SK-N-SH (cell line): Measurements from ENCODE around the gene ZNF385C. TPM values are rescaled to one million over a fixed set of nuclear protein-coding genes. Genes with fewer than 3 reads are reported as not detected.

ENCODE experiments used
- CTCF ChIA-PET: fragments of 300-600, 350-600 bp; formaldehyde crosslinking; extraction: SDS; loops from one replicate; lab custom pipeline; 2021; lab: Yijun Ruan, JAX
- POLR2A ChIA-PET: fragments of 350-600 bp; sonication (Branson Sonifier 250); formaldehyde crosslinking; extraction: SDS; loops from one replicate; lab custom pipeline; 2020; ENCODE audit warnings: antibody characterized with exemption, inconsistent platforms; lab: Yijun Ruan, JAX
- DNase-seq: peaks from one replicate; pipeline ENCODE4 v3.0.0; 2012
- H2AFZ ChIP-seq: fragments of 200-600 bp; sonication (generic); 2 replicates; pipeline ENCODE4 v1.8.1; 2016; ENCODE audit warnings: antibody characterized with exemption, mild to moderate bottlenecking, low read depth
- H3F3A ChIP-seq: fragments of 200-600 bp; sonication (generic); replicated peaks from 2 replicates; pipeline ENCODE3; 2016; ENCODE audit warnings: antibody characterized with exemption, mild to moderate bottlenecking; ENCODE audit not compliant: insufficient read depth
- H3K27ac ChIP-seq, 2 experiments: fragments of 200-500 bp in 1 of 2; fragments of 200-600 bp in 1 of 2; sonication (Bioruptor generic) in 1 of 2; sonication (generic), shearing (Covaris generic) in 1 of 2; 2 replicates each; pipeline versions ENCODE4 v1.5.1 to v1.6.1; 2014 to 2016; ENCODE audit warnings: low read depth in 2 of 2, inconsistent platforms in 1 of 2, low read length in 1 of 2, mild to moderate bottlenecking in 1 of 2, mixed read lengths in 1 of 2
- H3K27me3 ChIP-seq: fragments of 200-600 bp; sonication (generic), shearing (Covaris generic); 2 replicates; pipeline ENCODE4 v1.6.1; 2016; ENCODE audit warnings: mixed run types; ENCODE audit not compliant: insufficient read depth
- H3K36me3 ChIP-seq, 2 experiments: fragments of 200-500 bp in 1 of 2; fragments of 200-600 bp in 1 of 2; sonication (Bioruptor generic) in 1 of 2; sonication (generic) in 1 of 2; replicated peaks in 1 of 2; 2 replicates each; pipeline versions ENCODE3 to v1.5.1; 2014 to 2016; ENCODE audit warnings: low read length in 1 of 2, mild to moderate bottlenecking in 1 of 2; ENCODE audit not compliant: insufficient read depth in 2 of 2, control insufficient read depth in 1 of 2
- H3K4me1 ChIP-seq, 2 experiments: fragments of 200-500 bp in 1 of 2; fragments of 200-600 bp in 1 of 2; sonication (Bioruptor generic) in 1 of 2; sonication (generic), shearing (Covaris generic) in 1 of 2; 2 replicates each; pipeline versions ENCODE4 v1.5.1 to v1.6.1; 2014 to 2016; ENCODE audit warnings: low read depth in 1 of 2, low read length in 1 of 2, mixed run types in 1 of 2; ENCODE audit not compliant: insufficient read depth in 2 of 2, control insufficient read depth in 1 of 2
- H3K4me2 ChIP-seq: fragments of 200-600 bp; sonication (generic), shearing (Covaris generic); 2 replicates; pipeline ENCODE4 v1.6.1; 2017; ENCODE audit warnings: mixed run types
- H3K4me3 ChIP-seq, 2 experiments: fragments of 200-500 bp in 1 of 2; fragments of 200-600 bp in 1 of 2; sonication (Bioruptor generic) in 1 of 2; sonication (generic), shearing (Covaris generic) in 1 of 2; 2 replicates each; pipeline versions ENCODE4 v1.5.1 to v1.8.1; 2014 to 2016; ENCODE audit warnings: low read depth in 2 of 2, inconsistent platforms in 1 of 2, low read length in 1 of 2, mild to moderate bottlenecking in 1 of 2, mixed read lengths in 1 of 2, moderate library complexity in 1 of 2
- H3K79me2 ChIP-seq: fragments of 200-600 bp; sonication (generic); 2 replicates; pipeline ENCODE4 v1.8.1; 2017; ENCODE audit warnings: mild to moderate bottlenecking; ENCODE audit not compliant: insufficient read depth
- H3K9ac ChIP-seq: fragments of 200-600 bp; sonication (generic); 2 replicates; pipeline ENCODE4 v1.6.1; 2017; ENCODE audit warnings: mixed run types
- H3K9me2 ChIP-seq: fragments of 200-600 bp; sonication (generic); 2 replicates; pipeline ENCODE4 v1.6.1; 2017; ENCODE audit warnings: mixed run types
- H3K9me3 ChIP-seq: fragments of 200-600 bp; sonication (generic); 2 replicates; pipeline ENCODE4 v1.6.1; 2017; ENCODE audit warnings: mixed run types, mild to moderate bottlenecking, moderate library complexity
- H4K20me1 ChIP-seq: fragments of 200-600 bp; sonication (generic); 2 replicates; pipeline ENCODE4 v1.6.1; 2017; ENCODE audit warnings: mild to moderate bottlenecking, mixed run types; ENCODE audit not compliant: insufficient read depth
- CHD2 ChIP-seq: fragments of 150-350 bp; IDR thresholded peaks from 2 replicates; pipeline ENCODE4 v1.6.1; 2018; ENCODE audit warnings: low read length; ENCODE audit not compliant: partially characterized antibody
- EZH2phosphoT487 ChIP-seq: fragments of 200-600 bp; sonication (generic); IDR thresholded peaks from 2 replicates; pipeline ENCODE4 v1.6.1; 2017; ENCODE audit warnings: low read depth, mixed run types, mild to moderate bottlenecking, antibody characterized with exemption, moderate library complexity, borderline replicate concordance
- FOSL2 ChIP-seq: IDR thresholded peaks from 2 replicates; pipeline ENCODE4 v1.4.0; 2012; ENCODE audit warnings: low read depth, mild to moderate bottlenecking, moderate library complexity, borderline replicate concordance
- FOXM1 ChIP-seq: IDR thresholded peaks from 2 replicates; pipeline ENCODE4 v1.4.0; 2012; ENCODE audit warnings: low read depth, mild to moderate bottlenecking
- IRF3 ChIP-seq: fragments of 150-350 bp; IDR thresholded peaks from 2 replicates; pipeline ENCODE4 v1.6.1; 2016; ENCODE audit warnings: mild to moderate bottlenecking, low read depth, low read length
- MEF2A ChIP-seq: IDR thresholded peaks from 2 replicates; pipeline ENCODE4 v1.4.0; 2012; ENCODE audit warnings: low read depth, borderline replicate concordance
- PBX3 ChIP-seq: IDR thresholded peaks from 2 replicates; pipeline ENCODE4; 2012
- POLR2AphosphoS5 ChIP-seq: IDR thresholded peaks from 2 replicates; pipeline ENCODE4 v1.6.1; 2012; ENCODE audit warnings: low read depth, low read length
- RAD21 ChIP-seq: IDR thresholded peaks from 2 replicates; pipeline ENCODE4 v1.6.1; 2012; ENCODE audit warnings: mild to moderate bottlenecking, low read length
- RFX5 ChIP-seq: IDR thresholded peaks from 2 replicates; pipeline ENCODE4 v1.6.1; 2012; ENCODE audit warnings: mild to moderate bottlenecking, improper control_type of control experiment, low read length
- RXRA ChIP-seq: IDR thresholded peaks from 2 replicates; pipeline ENCODE4 v1.4.0; 2012; ENCODE audit warnings: low read depth, mild to moderate bottlenecking, borderline replicate concordance
- USF1 ChIP-seq: IDR thresholded peaks from 2 replicates; pipeline ENCODE4 v1.4.0; 2012; ENCODE audit warnings: low read depth, borderline replicate concordance
- USF2 ChIP-seq: fragments of 150-350 bp; IDR thresholded peaks from 2 replicates; pipeline ENCODE4 v1.6.1; 2017; ENCODE audit warnings: antibody characterized with exemption, low read length, low read depth, borderline replicate concordance
- YY1 ChIP-seq: IDR thresholded peaks from 2 replicates; pipeline ENCODE4 v1.4.0; 2012; ENCODE audit warnings: low read depth, mild to moderate bottlenecking
- WGBS: methylation state at CpG from one replicate; pipeline ENCODE4 v1.1.6; 2017; ENCODE audit warnings: low lambda C conversion rate; 5-methylcytosine and 5-hydroxymethylcytosine counted together
- polyA plus RNA-seq, 3 experiments: library from polyadenylated mRNA; depleted of rRNA; stranded (reverse); fragments of >200 nt; gene quantifications; 2 replicates each; pipeline ENCODE4 v1.2.3, GENCODE V29; 2012
- TF ChIP-seq, protein P1 (sequence below): IDR thresholded peaks from 2 replicates; pipeline ENCODE4 v1.6.1; 2012; ENCODE audit warnings: mild to moderate bottlenecking, low read depth, low read length, moderate library complexity
- TF ChIP-seq, protein P2 (sequence below): fragments of 200-600 bp; sonication (generic); IDR thresholded peaks from 2 replicates; pipeline ENCODE4 v1.6.1; 2017; ENCODE audit warnings: antibody characterized with exemption, mild to moderate bottlenecking, moderate library complexity
- TF ChIP-seq, protein P3 (sequence below): IDR thresholded peaks from 2 replicates; pipeline ENCODE4 v1.4.0; 2012; ENCODE audit warnings: low read depth

Gene ZNF385C
- polyA plus RNA-seq, 1 of the 3 experiments (the other 2 are of a cell fraction) = 0.05 TPM

DNA sequence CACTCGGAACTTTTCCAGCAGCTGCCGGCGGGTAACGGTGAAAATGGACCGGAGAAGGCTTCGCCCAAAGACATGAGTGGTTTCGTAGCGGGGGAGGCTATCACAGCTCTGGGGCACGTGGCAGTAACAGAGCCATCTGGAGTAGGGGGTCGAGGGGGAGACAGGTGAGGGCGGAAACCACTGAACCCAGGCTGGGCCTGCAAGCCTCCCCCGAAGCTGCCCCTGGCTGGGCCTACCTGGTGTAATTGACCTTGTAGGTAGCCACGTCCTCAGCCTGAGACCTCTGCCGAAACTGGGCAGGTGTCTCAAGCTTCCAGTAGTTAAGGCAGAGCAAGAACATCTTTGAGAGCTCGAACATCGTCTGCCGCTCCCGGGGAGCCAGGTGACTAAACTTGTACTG lies 21.0 kb upstream of the ZNF385C start:
- peaks cover 2% of the 10 kb centered on the region for H3F3A ChIP-seq
- no peak for TF ChIP-seq USF2
- TF ChIP-seq FOXM1 = no peak
- no peak for TF ChIP-seq RXRA
- no peak for TF ChIP-seq RFX5
- TF ChIP-seq, protein P1, sequence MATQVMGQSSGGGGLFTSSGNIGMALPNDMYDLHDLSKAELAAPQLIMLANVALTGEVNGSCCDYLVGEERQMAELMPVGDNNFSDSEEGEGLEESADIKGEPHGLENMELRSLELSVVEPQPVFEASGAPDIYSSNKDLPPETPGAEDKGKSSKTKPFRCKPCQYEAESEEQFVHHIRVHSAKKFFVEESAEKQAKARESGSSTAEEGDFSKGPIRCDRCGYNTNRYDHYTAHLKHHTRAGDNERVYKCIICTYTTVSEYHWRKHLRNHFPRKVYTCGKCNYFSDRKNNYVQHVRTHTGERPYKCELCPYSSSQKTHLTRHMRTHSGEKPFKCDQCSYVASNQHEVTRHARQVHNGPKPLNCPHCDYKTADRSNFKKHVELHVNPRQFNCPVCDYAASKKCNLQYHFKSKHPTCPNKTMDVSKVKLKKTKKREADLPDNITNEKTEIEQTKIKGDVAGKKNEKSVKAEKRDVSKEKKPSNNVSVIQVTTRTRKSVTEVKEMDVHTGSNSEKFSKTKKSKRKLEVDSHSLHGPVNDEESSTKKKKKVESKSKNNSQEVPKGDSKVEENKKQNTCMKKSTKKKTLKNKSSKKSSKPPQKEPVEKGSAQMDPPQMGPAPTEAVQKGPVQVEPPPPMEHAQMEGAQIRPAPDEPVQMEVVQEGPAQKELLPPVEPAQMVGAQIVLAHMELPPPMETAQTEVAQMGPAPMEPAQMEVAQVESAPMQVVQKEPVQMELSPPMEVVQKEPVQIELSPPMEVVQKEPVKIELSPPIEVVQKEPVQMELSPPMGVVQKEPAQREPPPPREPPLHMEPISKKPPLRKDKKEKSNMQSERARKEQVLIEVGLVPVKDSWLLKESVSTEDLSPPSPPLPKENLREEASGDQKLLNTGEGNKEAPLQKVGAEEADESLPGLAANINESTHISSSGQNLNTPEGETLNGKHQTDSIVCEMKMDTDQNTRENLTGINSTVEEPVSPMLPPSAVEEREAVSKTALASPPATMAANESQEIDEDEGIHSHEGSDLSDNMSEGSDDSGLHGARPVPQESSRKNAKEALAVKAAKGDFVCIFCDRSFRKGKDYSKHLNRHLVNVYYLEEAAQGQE = no peak
- TF ChIP-seq PBX3 = no peak
- no peak for TF ChIP-seq IRF3
- no peak for TF ChIP-seq MEF2A
- H3K4me2 ChIP-seq = no peak overlapping the region
- no peak overlapping the region for H3K27ac ChIP-seq
- peaks cover 0 to 11% of the 10 kb centered on the region in 2 experiments; a peak in 1 of 4 replicates for H3K4me1 ChIP-seq
- H3K9me2 ChIP-seq = no peaks in the 10 kb centered on the region
- ChIA-PET POLR2A (no interaction called here), CTCF (interaction anchor here (0.6 to 29.9 kb wide), 15 partner anchors 13 to 1475 kb away, joined by 3 to 496 read pairs (median 4); partner anchors contain the start of genes CNP, DNAJC7, GHDC and KCNH4)
- no peak overlapping the region for H3K4me3 ChIP-seq
- DNase-seq = no peak
- peaks cover 5 to 34% of the 10 kb centered on the region in 2 experiments for H3K36me3 ChIP-seq
- no peak overlapping the region for H2AFZ ChIP-seq
- H3K27me3 ChIP-seq = no peaks in the 10 kb centered on the region
- no peaks in the 10 kb centered on the region for H3K79me2 ChIP-seq
- no peak overlapping the region for H3K9ac ChIP-seq
- 89% methylated on average over 18 of the region's 18 CpGs for WGBS
- H3K9me3 ChIP-seq = no peaks in the 10 kb centered on the region
- no peaks in the 10 kb centered on the region for H4K20me1 ChIP-seq

DNA sequence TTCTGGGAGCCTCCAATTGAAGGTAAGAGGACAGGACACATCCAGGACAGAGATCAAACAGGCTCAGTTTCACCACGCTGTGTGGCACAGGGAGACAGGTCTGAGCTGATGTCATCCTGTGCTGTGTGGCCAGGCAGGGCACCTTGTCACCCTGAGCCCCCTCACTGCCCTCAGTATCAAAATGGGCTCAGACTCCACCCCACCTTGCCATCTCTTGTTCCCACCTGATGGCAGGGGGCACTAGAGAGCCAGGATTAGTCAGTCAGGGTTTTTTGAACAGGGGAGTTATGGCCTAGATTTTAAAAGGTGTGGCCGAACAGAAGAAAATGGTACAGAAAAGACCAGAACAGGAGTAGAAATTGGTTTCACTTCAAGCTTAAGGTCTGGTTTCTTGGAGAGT lies 20.3 kb upstream of the ZNF385C start:
- ChIA-PET POLR2A (interaction anchor here (1.1 kb wide), 1 partner anchor 51 kb away, joined by 3 read pairs; no protein-coding TSS in a partner anchor), CTCF (interaction anchor here (0.7 to 29.9 kb wide), 17 partner anchors 11 to 307 kb away, joined by 3 to 496 read pairs (median 4); partner anchors contain the start of genes CNP, DNAJC7, GHDC and KCNH4)
- Histone ChIP-seq H3K9me3 (no peaks in the 10 kb centered on the region), H2AFZ (no peak overlapping the region), H3K9ac (no peak overlapping the region), H4K20me1 (no peaks in the 10 kb centered on the region), H3F3A (no peaks in the 10 kb centered on the region), H3K4me2 (no peak overlapping the region), H3K4me3 (no peak overlapping the region), H3K79me2 (no peaks in the 10 kb centered on the region), H3K27me3 (no peaks in the 10 kb centered on the region), H3K36me3 (peaks cover 5 to 39% of the 10 kb centered on the region in 2 experiments), H3K27ac (no peak overlapping the region), H3K4me1 (peaks cover 0 to 11% of the 10 kb centered on the region in 2 experiments; a peak in 1 of 4 replicates), H3K9me2 (no peaks in the 10 kb centered on the region)
- DNase-seq = peak; percentile 56
- 80% methylated on average over 2 of the region's 2 CpGs for WGBS
- TF ChIP-seq EZH2phosphoT487 = no peak
- no peak for TF ChIP-seq CHD2
- TF ChIP-seq USF1 = no peak
- TF ChIP-seq YY1 = no peak
- TF ChIP-seq, protein P2, sequence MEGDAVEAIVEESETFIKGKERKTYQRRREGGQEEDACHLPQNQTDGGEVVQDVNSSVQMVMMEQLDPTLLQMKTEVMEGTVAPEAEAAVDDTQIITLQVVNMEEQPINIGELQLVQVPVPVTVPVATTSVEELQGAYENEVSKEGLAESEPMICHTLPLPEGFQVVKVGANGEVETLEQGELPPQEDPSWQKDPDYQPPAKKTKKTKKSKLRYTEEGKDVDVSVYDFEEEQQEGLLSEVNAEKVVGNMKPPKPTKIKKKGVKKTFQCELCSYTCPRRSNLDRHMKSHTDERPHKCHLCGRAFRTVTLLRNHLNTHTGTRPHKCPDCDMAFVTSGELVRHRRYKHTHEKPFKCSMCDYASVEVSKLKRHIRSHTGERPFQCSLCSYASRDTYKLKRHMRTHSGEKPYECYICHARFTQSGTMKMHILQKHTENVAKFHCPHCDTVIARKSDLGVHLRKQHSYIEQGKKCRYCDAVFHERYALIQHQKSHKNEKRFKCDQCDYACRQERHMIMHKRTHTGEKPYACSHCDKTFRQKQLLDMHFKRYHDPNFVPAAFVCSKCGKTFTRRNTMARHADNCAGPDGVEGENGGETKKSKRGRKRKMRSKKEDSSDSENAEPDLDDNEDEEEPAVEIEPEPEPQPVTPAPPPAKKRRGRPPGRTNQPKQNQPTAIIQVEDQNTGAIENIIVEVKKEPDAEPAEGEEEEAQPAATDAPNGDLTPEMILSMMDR = peak; percentile 54
- TF ChIP-seq FOSL2 = no peak
- no peak for TF ChIP-seq MEF2A
- peak; percentile 29 for TF ChIP-seq RAD21
- no peak for TF ChIP-seq POLR2AphosphoS5
- TF ChIP-seq, protein P3, sequence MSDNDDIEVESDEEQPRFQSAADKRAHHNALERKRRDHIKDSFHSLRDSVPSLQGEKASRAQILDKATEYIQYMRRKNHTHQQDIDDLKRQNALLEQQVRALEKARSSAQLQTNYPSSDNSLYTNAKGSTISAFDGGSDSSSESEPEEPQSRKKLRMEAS = no peak
